Measurements from ENCODE around the gene OR7E24. TPM values are rescaled to one million over a fixed set of nuclear protein-coding genes. Genes with fewer than 3 reads are reported as not detected.

OR7E24 gene
- total RNA-seq, 1 donor from 2014 or later: not detected

GRCh38 chr19:9289231-9289884 is 38.6 kb downstream of the OR7E24 start:
- Histone ChIP-seq H3K9me3 (peaks cover 43% of the 10 kb centered on the region), H3K4me1 (no peaks in the 10 kb centered on the region), H3K4me3 (no peak overlapping the region), H3K27me3 (no peaks in the 10 kb centered on the region), H3K27ac (no peak overlapping the region), H3K36me3 (peaks cover 0 to 37% of the 10 kb centered on the region in 2 donors)
- TF ChIP-seq POLR2A (IDR thresholded peaks at IDR 0.05) (no peak), POLR2AphosphoS5 (IDR thresholded peaks at IDR 0.05; ENCODE audit: insufficient read depth in 1 of 2, low read depth in 1 of 2) (no peak), CTCF (IDR thresholded peaks at IDR 0.05) (no peak)
- intact Hi-C loops (cut with DNase I): no loop called here
- DNase-seq (ENCODE audit: extremely low spot score in 2 of 2): no peak

GRCh38 chr19:9295411-9295849 is 44.7 kb downstream of the OR7E24 start:
- intact Hi-C loops (cut with DNase I): no loop called here
- no peak for DNase-seq (ENCODE audit: extremely low spot score in 2 of 2)
- H3K4me1 ChIP-seq: no peaks in the 10 kb centered on the region
- H3K27me3 ChIP-seq: no peaks in the 10 kb centered on the region
- H3K27ac ChIP-seq: no peak overlapping the region
- peaks cover 23 to 87% of the 10 kb centered on the region in 2 donors for H3K36me3 ChIP-seq
- TF ChIP-seq CTCF (IDR thresholded peaks at IDR 0.05) (no peak), POLR2A (IDR thresholded peaks at IDR 0.05) (no peak), POLR2AphosphoS5 (IDR thresholded peaks at IDR 0.05; ENCODE audit: insufficient read depth in 1 of 2, low read depth in 1 of 2) (no peak)
- H3K4me3 ChIP-seq: no peak overlapping the region
- peaks cover 75% of the 10 kb centered on the region for H3K9me3 ChIP-seq

GRCh38 chr19:9296336-9296735 is 45.6 kb downstream of the OR7E24 start:
- intact Hi-C loops (cut with DNase I): no loop called here
- peaks cover 75% of the 10 kb centered on the region for H3K9me3 ChIP-seq
- H3K27me3 ChIP-seq: no peaks in the 10 kb centered on the region
- TF ChIP-seq POLR2AphosphoS5 (IDR thresholded peaks at IDR 0.05; ENCODE audit: insufficient read depth in 1 of 2, low read depth in 1 of 2) (no peak), POLR2A (IDR thresholded peaks at IDR 0.05) (no peak), CTCF (IDR thresholded peaks at IDR 0.05) (no peak)
- no peak overlapping the region for H3K27ac ChIP-seq
- H3K4me1 ChIP-seq: no peaks in the 10 kb centered on the region
- no peak for DNase-seq (ENCODE audit: extremely low spot score in 2 of 2)
- peaks cover 23 to 90% of the 10 kb centered on the region in 2 donors for H3K36me3 ChIP-seq
- H3K4me3 ChIP-seq: no peak overlapping the region

Other genes starting within 250 kb of the OR7E24 start
- under 0.01 TPM for gene MUC16, start 240.5 kb upstream of the OR7E24 start, total RNA-seq
- gene OR1M1, start 163.9 kb upstream of the OR7E24 start, total RNA-seq: not detected
- gene OR7G2, start 143.5 kb upstream of the OR7E24 start, total RNA-seq: not detected
- not detected for gene OR7G1, start 135.2 kb upstream of the OR7E24 start, total RNA-seq
- not detected for gene OR7G3, start 124.0 kb upstream of the OR7E24 start, total RNA-seq
- gene ZNF317, start 110.5 kb upstream of the OR7E24 start, total RNA-seq: 17.2 TPM
- gene OR7D2, start 72.0 kb upstream of the OR7E24 start, total RNA-seq: not detected
- not detected for gene OR7D4, start 31.3 kb upstream of the OR7E24 start, total RNA-seq
- 11.0 TPM for gene ZNF699, start 58.9 kb downstream of the OR7E24 start, total RNA-seq
- 23.1 TPM for gene ZNF559, start 73.2 kb downstream of the OR7E24 start, total RNA-seq
- gene ZNF177, start 112.1 kb downstream of the OR7E24 start, total RNA-seq: 0.98 TPM
- 22.8 TPM for gene ZNF266, start 184.6 kb downstream of the OR7E24 start, total RNA-seq
- gene ZNF560, start 247.7 kb downstream of the OR7E24 start, total RNA-seq: 0.49 TPM